ENCODE results near the gene LZTR1.

LZTR1 gene

GRCh38 chr22:20949698-20950183, 32.4 kb upstream of the LZTR1 start:
- DNase-seq = no peak

- no peak for DNase-seq
These were observed 30.8 kb upstream of the LZTR1 start for GRCh38 chr22:20951151-20951931.

DNA sequence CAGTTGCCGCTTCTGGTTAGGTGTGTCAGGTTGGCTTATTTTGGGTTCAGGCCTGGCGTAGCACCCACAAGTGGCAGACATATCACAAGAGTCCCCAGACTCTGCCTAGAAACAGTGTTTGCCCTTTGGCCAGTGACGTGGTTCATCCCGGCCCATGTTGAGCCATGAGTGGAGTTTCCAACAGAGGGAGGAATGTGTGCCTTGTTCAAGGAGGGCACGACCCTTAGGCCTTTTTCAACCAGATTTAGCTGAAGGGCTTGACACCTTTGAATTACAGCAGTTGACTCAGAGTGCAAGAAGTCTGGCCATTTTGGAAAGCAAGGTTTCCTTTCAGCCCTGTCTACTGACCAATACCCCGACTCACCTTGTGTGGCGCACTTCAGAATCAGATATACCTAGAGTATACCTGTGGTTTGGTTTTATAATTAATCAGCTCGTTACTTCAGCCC, 30.1 kb upstream of the LZTR1 start:
- DNase-seq = no peak

- no peak for DNase-seq
These were observed 29.4 kb upstream of the LZTR1 start for GRCh38 chr22:20952544-20953341.

DNA sequence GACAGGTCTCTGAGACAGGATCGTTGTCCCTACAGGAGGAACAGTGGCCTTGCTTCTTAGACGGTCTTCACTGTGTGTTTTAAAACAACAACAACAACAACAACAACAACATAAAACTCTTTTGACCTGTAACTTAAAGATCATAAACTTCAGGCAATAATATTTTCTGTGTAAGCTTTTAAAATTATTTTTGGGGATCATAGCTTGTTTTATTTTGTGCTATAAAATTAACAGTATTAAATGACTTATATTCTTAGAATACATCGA, 28.8 kb upstream of the LZTR1 start:
- DNase-seq = no peak

GRCh38 chr22:20953668-20954500, 28.2 kb upstream of the LZTR1 start:
- DNase-seq = no peak

GRCh38 chr22:20955548-20955947, 26.5 kb upstream of the LZTR1 start:
- no peak for DNase-seq

GRCh38 chr22:20956258-20957101, 25.6 kb upstream of the LZTR1 start:
- no peak for DNase-seq

DNA sequence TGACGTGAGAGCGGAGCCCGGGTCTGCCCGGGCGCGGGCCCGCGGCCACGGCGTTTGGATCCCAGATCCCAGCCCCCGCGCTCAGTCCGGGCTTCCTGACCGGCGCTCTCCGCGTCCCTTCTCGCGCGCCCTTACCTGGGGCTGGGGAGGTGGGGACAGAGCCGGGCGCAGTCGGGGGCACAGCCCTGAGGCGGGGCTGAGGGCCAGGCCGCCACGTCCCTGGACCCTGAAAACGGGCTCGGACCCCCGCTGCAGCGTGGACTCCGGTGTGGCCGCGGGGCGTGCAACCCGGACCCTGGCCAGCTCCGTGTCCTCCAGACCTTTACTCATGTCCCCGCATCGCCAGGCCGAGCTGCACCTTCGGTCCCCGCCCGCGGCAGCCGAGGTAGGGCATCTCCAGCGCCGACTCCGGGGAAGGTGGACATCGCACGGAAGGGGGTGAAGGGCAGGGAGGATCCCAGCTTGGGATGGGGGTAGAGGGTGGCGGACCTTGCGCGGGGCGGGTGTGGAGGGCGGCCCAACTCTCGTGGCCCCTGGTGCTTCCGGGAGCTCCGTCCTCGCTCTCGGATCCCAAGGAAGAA, 24.9 kb upstream of the LZTR1 start:
- peak in 1 of 58 donors; percentile 29 for DNase-seq

GRCh38 chr22:20957683-20958431, 24.2 kb upstream of the LZTR1 start:
- DNase-seq = no peak

DNA sequence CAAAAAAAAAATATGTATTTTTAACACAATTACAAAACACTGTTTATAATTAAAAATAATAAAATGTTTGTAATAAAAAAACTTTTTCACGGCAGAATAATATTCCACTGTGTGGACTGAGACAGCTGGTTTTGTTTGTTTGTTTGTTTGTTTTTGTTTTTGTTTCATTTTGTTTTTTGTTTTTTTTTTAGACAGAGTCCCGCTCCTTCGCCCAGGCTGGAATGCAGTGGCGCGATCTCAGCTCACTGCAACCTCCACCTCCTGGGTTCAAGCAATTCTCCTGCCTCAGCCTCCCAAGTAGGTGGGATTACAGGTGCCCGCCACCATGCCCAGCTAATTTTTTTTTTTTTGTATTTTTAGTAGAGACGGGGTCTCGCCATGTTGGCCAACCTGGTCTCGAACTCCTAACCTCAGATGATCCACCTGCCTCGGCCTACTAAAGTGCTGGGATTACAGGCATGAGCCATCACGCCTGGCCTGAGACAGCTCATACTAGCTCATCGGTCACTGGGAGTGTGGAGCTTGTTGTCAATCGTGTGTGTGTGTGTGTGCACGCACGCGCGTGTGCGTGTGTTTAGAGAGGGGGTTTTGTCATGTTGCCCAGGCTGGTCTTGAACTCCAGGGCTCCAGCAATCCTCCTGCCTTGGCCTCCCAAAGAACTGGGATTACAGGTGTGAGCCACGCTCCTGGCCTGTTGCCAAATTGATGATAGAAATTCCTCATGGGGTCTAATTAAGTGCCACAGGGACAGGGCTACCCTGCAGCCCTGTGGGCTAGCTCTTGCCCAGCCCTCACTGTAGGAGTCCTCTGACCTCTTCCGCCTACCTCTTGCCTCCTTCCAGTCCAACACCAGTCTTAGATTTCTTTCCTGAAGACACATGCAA, 22.3 kb upstream of the LZTR1 start:
- DNase-seq = no peak

DNA sequence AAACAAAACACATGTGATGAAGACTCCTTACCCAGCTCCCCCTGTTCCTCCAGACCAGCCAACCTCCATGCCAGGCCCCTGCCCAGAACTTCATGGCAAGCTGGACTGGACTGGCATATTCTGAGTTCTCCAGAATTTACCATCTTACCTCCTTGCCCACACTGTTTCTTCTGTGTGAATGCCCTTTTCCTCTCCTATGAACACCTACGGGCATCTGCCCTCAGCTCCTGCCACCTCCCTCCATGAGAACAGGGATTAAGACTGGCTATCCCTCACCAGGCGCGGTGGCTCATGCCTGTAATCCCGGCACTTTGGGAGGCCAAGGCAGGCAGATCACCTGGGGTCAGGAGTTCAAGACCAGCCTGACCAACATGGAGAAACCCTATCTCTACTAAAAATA, 21.5 kb upstream of the LZTR1 start:
- DNase-seq = no peak

GRCh38 chr22:20962491-20962945, 19.6 kb upstream of the LZTR1 start:
- DNase-seq = no peak

- DNase-seq = no peak
These were observed 18.7 kb upstream of the LZTR1 start for GRCh38 chr22:20963201-20964052.

DNA sequence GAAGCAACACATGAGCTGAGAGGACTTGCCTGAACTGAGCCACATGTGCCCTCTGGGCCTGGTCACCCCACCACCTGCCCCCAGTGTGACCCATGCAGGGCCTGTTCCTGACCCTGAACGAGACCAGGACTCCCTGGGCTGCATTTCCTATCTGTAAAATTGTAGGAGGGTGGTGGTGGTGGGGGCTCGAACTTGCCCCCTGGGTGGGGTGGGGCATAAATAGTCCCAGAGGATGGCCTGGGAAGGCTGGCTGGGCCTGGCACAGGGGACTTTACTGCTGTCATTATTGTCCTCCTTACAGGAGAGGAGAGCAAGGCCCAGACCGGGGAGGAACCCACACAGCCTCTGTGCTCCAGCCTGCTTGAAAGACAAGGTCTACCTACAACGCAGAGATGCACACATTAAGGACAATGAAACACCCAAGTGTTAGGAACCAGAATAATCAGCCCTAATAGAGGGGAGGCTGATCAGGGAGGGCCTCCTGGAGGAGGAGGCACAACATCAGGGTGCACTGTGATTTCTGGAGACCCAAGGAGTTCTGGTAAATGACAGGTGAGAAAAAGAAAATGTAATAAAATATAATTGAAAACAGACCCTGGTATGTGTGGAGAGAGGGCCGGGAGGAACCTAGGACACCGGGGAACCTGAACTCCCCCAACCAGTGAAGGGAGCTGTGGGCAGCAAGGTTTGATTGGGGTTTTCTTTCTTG, 17.9 kb upstream of the LZTR1 start:
- DNase-seq = no peak

DNA sequence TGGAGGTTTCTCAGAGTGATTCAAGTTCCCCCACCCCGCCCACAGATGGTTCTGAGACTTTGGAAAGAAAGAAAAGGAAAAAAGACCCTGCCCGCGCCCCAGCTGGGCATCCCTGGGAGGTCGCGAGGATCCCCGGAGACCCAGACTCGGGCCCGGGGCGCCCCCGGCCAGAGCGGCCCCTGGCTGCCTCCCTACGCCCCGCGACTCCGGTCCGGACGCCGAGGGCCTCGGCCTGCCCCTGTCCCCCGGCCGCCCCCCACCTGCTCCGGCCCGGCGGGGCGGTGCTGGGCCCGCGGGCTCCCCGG, 17.3 kb upstream of the LZTR1 start:
- no peak for DNase-seq
